Spleen (tissue), 7 donors: Measurements from ENCODE around the gene PGF.
"Not testable (repeated sequence)": the region's sequence is repeated elsewhere in the genome, so short reads cannot be mapped to it uniquely, and the experiment has no call there.

Source experiments
- POLR2A ChIP-seq, 3 donors: fragments of 450-650 bp; IDR thresholded peaks; one replicate each; pipeline ENCODE4 v1.5.1; 2017; ENCODE audit warnings: antibody characterized with exemption in 3 of 3, mild to moderate bottlenecking in 1 of 3
- POLR2AphosphoS5 ChIP-seq, 3 donors: sonication (generic); formaldehyde crosslinking; IDR thresholded peaks; one replicate each; pipeline ENCODE4 v1.5.1; 2017; ENCODE audit warnings: antibody characterized with exemption in 3 of 3
- TF ChIP-seq, protein P1 (sequence below), 11 experiments: fragments of 200-600 bp in 7 of 11; fragments of 450-650 bp in 4 of 11; sonication (generic) in 4 of 11; IDR thresholded peaks in 8 of 11; conservative IDR thresholded peaks in 3 of 11; 1 replicate in 7 of 11; 2 replicates in 4 of 11; pipeline versions ENCODE4 v1.4.0 to v1.8.0; 2016 to 2021; ENCODE audit warnings: antibody characterized with exemption in 11 of 11, inconsistent platforms in 4 of 11, mild to moderate bottlenecking in 1 of 11
- donor health status: DM: no; HTN: no; CAD: no; lungs with moderate emphysema.
- donor health status: DM: no; HTN: no; CAD: no.
- donor health status: DM: no; HTN: no; CAD: no.

DNA sequence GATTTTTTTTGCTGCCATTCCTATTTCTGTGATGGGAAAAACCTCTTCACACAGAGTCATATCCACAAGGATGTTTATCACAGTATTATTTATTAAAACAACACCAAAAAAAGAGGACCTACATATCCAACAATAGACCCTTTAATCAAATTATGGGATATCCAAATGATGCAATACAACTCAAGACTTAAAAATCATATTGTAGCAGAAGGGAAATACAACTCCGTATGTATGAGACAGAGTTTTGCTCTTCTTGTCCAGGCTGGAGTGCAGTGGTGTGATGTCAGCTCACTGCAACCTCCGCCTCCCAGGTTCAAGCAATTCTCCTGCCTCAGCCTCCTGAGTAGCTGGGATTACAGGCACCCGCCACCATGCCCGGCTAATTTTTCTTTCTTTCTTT lies 22.5 kb downstream of the PGF start:
- TF ChIP-seq, protein P1, sequence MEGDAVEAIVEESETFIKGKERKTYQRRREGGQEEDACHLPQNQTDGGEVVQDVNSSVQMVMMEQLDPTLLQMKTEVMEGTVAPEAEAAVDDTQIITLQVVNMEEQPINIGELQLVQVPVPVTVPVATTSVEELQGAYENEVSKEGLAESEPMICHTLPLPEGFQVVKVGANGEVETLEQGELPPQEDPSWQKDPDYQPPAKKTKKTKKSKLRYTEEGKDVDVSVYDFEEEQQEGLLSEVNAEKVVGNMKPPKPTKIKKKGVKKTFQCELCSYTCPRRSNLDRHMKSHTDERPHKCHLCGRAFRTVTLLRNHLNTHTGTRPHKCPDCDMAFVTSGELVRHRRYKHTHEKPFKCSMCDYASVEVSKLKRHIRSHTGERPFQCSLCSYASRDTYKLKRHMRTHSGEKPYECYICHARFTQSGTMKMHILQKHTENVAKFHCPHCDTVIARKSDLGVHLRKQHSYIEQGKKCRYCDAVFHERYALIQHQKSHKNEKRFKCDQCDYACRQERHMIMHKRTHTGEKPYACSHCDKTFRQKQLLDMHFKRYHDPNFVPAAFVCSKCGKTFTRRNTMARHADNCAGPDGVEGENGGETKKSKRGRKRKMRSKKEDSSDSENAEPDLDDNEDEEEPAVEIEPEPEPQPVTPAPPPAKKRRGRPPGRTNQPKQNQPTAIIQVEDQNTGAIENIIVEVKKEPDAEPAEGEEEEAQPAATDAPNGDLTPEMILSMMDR (IDR thresholded peaks at IDR 0.05 in 8 of 11, conservative IDR thresholded peaks at IDR 0.05 in 3 of 11) = not testable (repeated sequence)
- not testable (repeated sequence) for TF ChIP-seq POLR2A, POLR2AphosphoS5 (IDR thresholded peaks at IDR 0.05)
